SK-N-MC (cell line): ENCODE data around the gene SOCS1.

Experiments
- DNase-seq: peaks from one replicate; pipeline ENCODE4 v3.0.0-alpha.2; 2011; ENCODE audit warnings: low read depth, low spot score
- H3K27ac ChIP-seq: fragments of 200-600 bp; sonication (generic); 2 replicates; pipeline ENCODE4 v1.5.1; 2016; ENCODE audit warnings: mixed run types
- H3K36me3 ChIP-seq: fragments of 200-600 bp; sonication (generic); 2 replicates; pipeline ENCODE4 v1.6.1; 2017; ENCODE audit warnings: antibody characterized with exemption, low read length, mixed read lengths; ENCODE audit not compliant: insufficient read depth
- H3K4me3 ChIP-seq: fragments of 200-600 bp; sonication (generic); 2 replicates; pipeline ENCODE4 v1.5.1; 2016
- H3K9ac ChIP-seq: fragments of 200-600 bp; sonication (generic); 2 replicates; pipeline ENCODE4 v1.8.0; 2017; ENCODE audit warnings: mixed run types, mixed read lengths; ENCODE audit not compliant: insufficient read length
- H3K9me3 ChIP-seq: fragments of 200-600 bp; sonication (generic); 2 replicates; pipeline ENCODE4 v1.6.1; 2017; ENCODE audit warnings: low read depth, mild to moderate bottlenecking, antibody characterized with exemption, low read length, moderate library complexity, mixed read lengths
- EZH2 ChIP-seq: fragments of 200-600 bp; sonication (generic); IDR thresholded peaks from one replicate; pipeline ENCODE4 v1.6.1; 2017; ENCODE audit warnings: antibody characterized with exemption
- FOXP2 ChIP-seq: optimal IDR thresholded peaks from 2 replicates; pipeline ENCODE3; 2011; ENCODE audit warnings: mild to moderate bottlenecking, moderate library complexity; ENCODE audit not compliant: insufficient read depth; ENCODE audit errors: extremely low read length, control extremely low read depth
- POLR2AphosphoS5 ChIP-seq: IDR thresholded peaks from 2 replicates; pipeline ENCODE4 v1.6.1; 2012; ENCODE audit warnings: mild to moderate bottlenecking, low read depth, low read length, borderline replicate concordance

SOCS1 gene

GRCh38 chr16:11234884-11235702, 20.9 kb downstream of the SOCS1 start:
- no peak overlapping the region for H3K4me3 ChIP-seq
- no peaks in the 10 kb centered on the region for H3K36me3 ChIP-seq
- H3K9ac ChIP-seq, result no peak overlapping the region
- no peak for TF ChIP-seq POLR2AphosphoS5
- TF ChIP-seq EZH2, result no peak
- no peak for TF ChIP-seq FOXP2
- no peak overlapping the region for H3K27ac ChIP-seq
- DNase-seq, result no peak
- H3K9me3 ChIP-seq, result no peaks in the 10 kb centered on the region

GRCh38 chr16:11233727-11234376, 22.2 kb downstream of the SOCS1 start:
- Histone ChIP-seq H3K27ac (no peak overlapping the region), H3K9me3 (no peaks in the 10 kb centered on the region), H3K4me3 (no peak overlapping the region), H3K36me3 (no peaks in the 10 kb centered on the region), H3K9ac (no peak overlapping the region)
- DNase-seq, result no peak
- TF ChIP-seq EZH2 (no peak), FOXP2 (no peak), POLR2AphosphoS5 (no peak)

- Histone ChIP-seq H3K36me3 (no peaks in the 10 kb centered on the region), H3K4me3 (no peak overlapping the region), H3K9ac (no peak overlapping the region), H3K9me3 (no peaks in the 10 kb centered on the region), H3K27ac (no peak overlapping the region)
- TF ChIP-seq POLR2AphosphoS5 (no peak), FOXP2 (no peak), EZH2 (no peak)
- DNase-seq, result no peak
Measured at GRCh38 chr16:11232852-11233726, 22.9 kb downstream of the SOCS1 start.

- Histone ChIP-seq H3K9me3 (no peaks in the 10 kb centered on the region), H3K27ac (no peak overlapping the region), H3K9ac (no peak overlapping the region), H3K36me3 (no peaks in the 10 kb centered on the region), H3K4me3 (no peak overlapping the region)
- TF ChIP-seq FOXP2 (no peak), EZH2 (no peak), POLR2AphosphoS5 (no peak)
- DNase-seq, result no peak
Measured at GRCh38 chr16:11232302-11232851, 23.6 kb downstream of the SOCS1 start.

- H3K9ac ChIP-seq, result no peak overlapping the region
- TF ChIP-seq FOXP2 (no peak), POLR2AphosphoS5 (no peak), EZH2 (no peak)
- DNase-seq, result no peak
- no peak overlapping the region for H3K27ac ChIP-seq
- H3K4me3 ChIP-seq, result no peak overlapping the region
- no peaks in the 10 kb centered on the region for H3K36me3 ChIP-seq
- H3K9me3 ChIP-seq, result no peaks in the 10 kb centered on the region
Measured at GRCh38 chr16:11231367-11231970, 24.5 kb downstream of the SOCS1 start.

- DNase-seq, result no peak
- Histone ChIP-seq H3K36me3 (no peaks in the 10 kb centered on the region), H3K4me3 (no peak overlapping the region), H3K9me3 (no peaks in the 10 kb centered on the region), H3K9ac (no peak overlapping the region), H3K27ac (no peak overlapping the region)
- TF ChIP-seq EZH2 (no peak), FOXP2 (no peak), POLR2AphosphoS5 (no peak)
Measured at GRCh38 chr16:11229906-11230305, 26.1 kb downstream of the SOCS1 start.

GRCh38 chr16:11229432-11229831, 26.6 kb downstream of the SOCS1 start:
- no peak for DNase-seq
- H3K27ac ChIP-seq, result no peak overlapping the region
- H3K4me3 ChIP-seq, result no peak overlapping the region
- H3K9me3 ChIP-seq, result no peaks in the 10 kb centered on the region
- no peak for TF ChIP-seq EZH2
- TF ChIP-seq POLR2AphosphoS5, result no peak
- TF ChIP-seq FOXP2, result no peak
- no peaks in the 10 kb centered on the region for H3K36me3 ChIP-seq
- no peak overlapping the region for H3K9ac ChIP-seq
